GM15510 (cell line): ENCODE data around the gene TTC12.

Experiments
- POLR2A ChIP-seq: IDR thresholded peaks from 3 replicates; pipeline ENCODE4 v1.6.1; 2011; ENCODE audit warnings: borderline replicate concordance; ENCODE audit not compliant: insufficient read length; ENCODE audit errors: extremely low read depth

Gene TTC12

DNA sequence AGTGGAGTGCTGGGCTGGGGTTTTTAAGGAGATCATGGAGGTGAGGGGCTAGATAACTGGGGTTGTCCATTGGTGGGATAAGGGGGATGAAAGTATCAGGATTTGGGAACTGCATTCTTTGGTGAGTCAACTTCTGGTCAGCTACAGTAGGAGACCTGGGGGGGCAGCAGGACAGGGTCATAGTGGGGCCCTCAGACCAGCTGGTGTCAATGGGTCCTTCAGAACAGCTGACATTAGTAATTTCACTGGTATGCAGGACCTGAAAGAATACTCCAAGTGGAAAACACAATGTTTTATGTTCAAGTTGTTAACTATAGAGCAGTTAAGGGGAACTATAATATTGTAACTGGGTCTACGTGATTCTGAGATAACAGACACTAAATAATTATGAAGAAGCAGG lies 2.8 kb upstream of the TTC12 start:
- no peak for TF ChIP-seq POLR2A

DNA sequence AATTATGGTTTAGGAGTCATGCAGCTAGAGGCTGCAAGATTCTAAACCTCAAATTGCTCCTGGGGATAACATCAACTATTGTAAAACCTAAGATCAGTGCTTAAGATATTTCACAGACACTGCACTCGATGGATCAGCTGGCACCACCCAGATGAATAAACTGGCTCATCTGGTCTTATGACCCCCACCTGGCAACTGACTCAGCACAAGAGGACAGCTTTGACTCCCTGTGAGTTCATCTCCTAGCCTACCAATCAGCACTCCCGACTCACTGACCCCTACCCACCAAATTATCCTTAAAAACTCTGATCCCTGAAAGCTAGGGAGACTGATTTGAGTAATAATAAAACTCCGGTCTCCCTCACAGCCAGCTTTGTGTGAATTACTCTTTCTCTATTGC lies 782 bp upstream of the TTC12 start:
- TF ChIP-seq POLR2A, result no peak

DNA sequence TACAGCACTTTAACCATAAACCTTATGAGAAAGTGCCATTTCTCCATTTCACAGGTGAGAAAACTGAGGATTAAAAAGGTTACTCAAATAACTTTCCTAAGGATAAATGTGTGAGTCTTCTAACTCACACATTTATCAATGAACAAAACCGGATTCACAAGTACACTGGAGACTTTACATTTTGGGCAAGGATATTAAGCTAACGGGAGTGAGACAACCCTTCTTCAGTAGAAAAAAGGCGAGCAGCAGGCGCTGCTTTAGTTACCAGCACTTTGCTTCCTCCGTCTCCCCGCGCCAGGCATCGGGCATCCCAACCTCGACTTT lies 356 bp upstream of the TTC12 start:
- TF ChIP-seq POLR2A, result no peak

DNA sequence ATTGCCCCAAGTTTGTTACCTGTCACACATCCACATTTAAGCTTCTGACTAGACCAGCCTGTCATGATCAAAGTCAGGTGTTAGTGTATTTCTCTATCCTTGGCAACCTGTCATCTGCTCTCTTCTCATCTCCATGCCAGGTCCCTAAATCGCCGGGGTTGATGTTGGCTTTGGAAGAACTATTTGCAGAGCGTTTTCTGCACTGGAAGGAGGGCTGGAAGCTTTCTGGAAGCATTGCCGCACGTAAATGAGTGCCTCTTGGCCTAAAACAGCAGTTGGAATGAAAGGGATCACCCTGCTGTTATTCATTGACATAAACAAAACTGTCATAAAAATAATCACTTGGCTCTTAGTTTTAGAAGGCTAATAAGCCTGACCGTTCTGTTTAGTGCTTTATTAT lies 1.4 kb downstream of the TTC12 start:
- no peak for TF ChIP-seq POLR2A

DNA sequence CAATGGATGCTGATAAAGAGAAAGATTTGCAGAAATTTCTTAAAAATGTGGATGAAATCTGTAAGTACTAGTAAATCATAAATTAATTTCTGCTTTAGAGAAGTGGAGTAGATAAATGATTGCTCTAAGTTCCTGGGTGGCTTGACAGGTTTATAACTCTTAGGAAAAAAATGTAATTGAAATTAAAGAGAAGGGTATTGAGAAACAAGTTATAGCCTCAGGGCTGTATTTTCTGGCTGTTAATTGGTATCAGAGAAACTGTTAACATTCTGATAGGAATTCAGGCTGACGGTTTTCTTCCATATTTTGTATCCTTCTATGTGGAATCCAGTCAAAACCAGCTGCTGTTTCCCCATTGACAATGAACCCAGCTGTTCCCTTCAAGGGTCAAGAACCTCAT lies 1.9 kb downstream of the TTC12 start:
- TF ChIP-seq POLR2A, result no peak

DNA sequence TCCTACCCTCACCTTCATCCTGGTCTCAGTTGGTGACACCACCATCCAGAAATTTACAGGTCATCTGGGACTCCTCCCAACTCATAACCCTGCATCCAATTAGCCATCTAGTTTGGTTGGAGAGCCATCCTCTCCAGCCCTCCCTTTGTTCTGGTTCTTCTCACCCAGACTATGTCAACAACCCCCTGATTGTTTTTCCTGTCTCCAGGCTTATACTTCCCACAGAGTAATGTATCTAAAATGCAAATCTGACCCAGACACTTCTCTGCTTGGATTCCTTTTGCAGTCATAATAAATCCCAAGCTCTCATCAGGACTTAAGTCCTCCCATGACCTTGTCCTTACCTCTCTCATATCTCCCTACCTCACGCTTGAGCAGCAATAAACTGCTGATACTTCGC lies 3.0 kb downstream of the TTC12 start:
- no peak for TF ChIP-seq POLR2A

DNA sequence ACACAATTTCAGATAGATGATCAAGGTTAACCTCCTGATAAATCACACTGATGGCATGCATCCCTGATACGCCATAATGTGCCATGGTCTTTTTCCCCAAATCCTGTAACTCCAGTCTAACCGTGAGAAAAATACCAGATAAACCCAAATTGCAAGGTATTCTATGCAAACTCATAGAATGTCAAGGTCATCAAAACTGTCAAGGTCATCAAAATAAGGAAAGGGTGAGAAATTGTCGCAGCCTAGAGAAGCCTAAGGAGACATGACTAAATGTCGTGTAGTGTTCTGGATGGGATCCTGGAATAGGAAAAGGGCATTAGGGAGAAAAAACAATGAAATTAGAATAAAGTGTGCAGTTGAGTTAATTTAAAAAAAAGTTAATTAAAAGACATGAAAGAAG lies 4.7 kb downstream of the TTC12 start:
- no peak for TF ChIP-seq POLR2A

DNA sequence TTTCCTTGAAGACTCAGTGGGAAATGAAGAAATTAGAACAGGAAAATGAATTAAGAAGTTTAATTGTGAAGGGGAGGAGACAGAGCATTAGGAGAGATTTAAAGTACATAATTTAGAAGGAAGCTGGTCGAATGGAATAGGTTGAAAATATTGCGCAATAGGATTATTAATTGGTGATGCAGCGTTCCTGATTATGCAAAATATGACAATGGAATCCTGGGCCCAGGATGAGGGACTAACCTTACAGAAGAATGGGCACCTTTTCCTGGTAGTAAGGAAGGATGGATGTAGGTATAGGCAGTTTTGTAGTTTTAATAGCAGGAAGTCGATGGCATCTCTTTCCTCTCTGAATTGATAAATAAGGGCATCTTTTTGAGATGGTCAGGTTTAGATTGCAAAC lies 7.8 kb downstream of the TTC12 start:
- no peak for TF ChIP-seq POLR2A

DNA sequence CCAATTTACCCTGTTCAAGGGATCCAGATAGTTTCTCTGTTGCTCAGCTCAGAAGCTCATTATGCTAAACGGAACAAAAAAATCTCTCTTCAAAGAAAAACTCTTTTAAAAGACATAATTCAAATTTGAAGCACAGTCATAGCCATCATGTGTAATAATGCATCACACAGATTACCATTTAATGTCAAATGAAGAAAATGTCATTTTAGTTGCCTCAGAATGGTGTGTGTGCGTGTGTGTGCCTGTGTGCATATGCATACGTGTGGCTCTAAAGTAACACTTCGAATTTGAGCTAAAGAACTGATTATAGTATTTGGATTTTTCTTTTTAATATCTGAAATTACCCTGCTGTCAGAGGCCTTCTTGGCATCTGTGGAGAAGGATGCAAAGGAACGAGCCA lies 9.9 kb downstream of the TTC12 start:
- no peak for TF ChIP-seq POLR2A

DNA sequence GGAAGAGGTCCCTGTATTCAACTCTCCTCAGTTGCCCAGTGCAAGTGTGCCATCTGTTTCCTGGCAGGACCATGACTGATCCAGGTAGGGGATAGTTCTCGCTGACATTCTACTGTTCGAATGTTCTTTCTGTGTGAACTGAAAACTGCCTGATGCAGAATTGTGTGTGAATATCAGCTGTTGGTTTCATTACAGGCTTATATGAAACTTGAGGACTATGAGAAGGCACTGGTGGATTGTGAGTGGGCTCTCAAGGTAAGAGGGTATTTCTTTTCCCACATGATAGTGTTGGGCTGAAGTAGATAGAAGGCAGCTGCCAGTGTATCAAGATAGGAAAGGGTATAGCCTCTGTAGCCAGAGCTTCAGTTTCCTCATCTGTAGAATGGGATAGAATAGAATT lies 15.3 kb downstream of the TTC12 start:
- no peak for TF ChIP-seq POLR2A

DNA sequence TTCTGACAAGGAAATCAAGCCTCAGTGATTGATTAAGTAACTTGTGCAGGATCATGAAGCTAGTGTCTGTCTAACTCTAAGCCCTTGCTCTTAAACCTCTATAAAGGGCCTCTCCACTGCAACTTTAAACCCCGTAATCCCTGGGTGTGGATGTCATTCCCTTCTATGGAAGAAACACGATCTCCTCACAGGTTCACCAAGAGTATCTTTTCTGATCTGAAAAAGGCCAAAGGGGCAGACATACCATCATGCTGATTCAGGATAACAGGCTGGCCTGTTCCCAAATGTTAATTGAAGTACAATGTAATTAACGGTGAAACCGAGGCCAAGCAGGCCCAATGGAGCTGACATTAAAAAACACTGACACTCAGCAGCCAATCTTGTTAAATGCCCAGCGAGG lies 17.1 kb downstream of the TTC12 start:
- TF ChIP-seq POLR2A, result no peak

DNA sequence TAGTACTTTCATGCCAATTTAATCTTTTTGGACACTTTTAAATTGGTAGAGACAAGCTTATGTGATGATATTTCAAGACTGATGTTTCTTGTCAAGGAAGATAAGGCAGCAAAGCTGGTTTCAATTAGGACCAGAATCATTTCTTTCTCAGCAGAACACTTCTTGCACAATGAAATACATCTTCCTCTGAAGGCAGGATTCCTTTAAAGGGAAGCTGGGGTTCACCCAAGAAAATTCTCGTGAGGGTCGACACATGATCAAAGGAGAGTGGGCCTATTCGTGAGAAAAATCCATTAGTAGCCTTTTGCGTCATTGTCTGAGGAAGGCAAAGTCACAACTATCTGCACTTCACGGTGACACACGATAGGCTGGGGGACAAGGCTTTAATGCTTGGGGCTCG lies 17.6 kb downstream of the TTC12 start:
- no peak for TF ChIP-seq POLR2A

DNA sequence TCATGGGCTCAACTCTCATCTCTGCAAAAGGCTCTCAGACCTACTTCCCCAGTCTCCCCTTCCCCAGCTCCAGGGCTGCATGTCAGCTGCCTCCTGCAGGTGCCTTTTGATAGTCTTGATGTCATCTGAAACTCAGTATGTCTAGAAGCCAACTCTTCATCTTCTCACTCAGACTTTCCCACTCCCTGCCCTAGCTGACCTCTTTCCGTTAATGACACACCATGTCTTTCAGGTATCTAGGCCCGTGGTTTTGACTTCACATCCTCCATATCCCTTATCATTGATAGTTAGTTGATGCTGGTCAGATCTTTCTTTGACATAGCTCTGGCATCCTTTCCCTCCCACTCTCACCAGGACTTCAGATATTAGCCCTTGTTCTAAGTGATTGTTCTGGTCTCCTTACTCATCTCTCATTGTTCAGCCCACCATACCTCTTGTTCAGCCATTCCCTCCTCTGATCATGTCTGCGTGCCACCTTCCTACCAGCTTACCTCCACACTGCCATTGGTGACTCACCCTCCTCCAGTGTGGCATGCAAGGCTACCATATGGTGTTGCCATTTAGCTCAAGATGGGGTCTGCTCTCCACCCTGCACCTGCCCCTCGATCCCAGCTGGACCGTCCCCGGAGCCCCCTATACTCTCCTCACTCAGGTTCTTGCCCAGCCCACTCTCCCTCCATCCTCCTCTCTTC lies 18.4 kb downstream of the TTC12 start:
- TF ChIP-seq POLR2A, result no peak

DNA sequence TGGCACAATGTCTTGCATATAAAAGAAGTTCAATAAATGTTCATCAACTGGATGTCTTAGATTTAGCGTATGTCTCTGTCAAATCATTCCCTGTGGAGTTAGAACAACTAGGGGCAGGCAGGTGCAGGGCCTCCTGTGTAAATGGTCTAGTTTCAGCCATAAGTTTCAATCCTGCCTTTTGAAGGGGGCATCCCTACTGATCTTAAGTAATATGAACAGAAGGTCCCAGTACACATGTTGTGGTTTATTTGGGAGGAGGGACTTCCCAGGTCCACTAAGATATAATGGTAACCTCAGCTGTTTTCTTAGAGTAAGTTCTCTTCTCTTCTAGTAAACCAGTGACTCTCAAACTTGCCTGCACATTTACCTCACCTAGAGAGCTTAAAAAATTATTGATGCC lies 19.8 kb downstream of the TTC12 start:
- no peak for TF ChIP-seq POLR2A

DNA sequence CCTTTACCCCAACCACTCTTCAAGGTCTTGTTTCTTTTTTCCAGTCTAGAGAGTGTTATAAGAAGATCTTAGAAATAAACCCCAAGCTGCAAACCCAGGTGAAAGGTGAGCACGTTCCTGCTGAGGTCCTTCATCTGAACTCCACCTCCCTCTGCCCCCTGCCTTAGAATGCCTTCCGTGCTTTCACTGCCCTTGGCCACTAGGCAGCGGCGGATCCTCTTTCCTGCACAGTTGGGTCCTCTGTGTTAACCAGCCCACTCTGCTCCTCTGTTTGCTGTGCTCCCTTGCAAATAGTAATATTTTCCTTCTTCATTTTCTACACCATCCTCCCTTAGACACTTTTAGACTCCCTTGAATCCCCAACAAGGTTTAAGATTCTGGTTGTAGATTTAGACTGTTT lies 24.3 kb downstream of the TTC12 start:
- TF ChIP-seq POLR2A, result no peak

DNA sequence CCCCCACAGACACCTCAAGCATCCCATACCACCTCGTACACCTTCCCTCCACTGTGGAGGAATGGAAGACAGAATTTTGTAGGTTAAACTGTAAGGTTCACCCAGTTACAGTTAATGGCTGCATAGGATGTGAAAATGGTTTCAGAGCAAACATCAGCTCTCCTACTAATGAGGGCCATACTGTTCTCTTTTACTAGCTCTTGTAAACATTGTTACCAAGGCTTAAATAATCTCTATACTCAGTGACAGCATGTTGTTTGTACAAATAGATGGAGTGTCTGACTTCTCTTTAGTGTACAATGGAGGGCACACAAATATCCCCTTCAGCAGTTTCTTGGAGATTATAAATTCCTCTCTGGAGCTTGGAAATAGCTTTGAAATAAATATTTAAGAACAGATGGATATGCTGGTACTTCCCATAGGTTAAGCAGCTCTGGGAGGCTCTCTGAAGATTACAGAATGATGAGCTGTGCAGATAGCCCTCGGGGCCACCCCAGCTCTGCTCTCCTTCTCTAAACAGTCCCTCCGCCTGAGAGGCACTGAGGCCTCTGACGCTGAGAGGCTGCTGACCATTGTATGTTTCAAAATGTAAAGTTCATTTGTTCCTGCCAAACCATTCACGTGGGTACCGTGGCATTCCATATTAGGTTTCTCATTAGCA lies 25.7 kb downstream of the TTC12 start:
- no peak for TF ChIP-seq POLR2A
